GM18526 (cell line): Measurements from ENCODE around the gene ART4.

Source experiments
- POLR2A ChIP-seq: IDR thresholded peaks from 3 replicates; pipeline ENCODE4 v1.6.1; 2011; ENCODE audit not compliant: insufficient read length; ENCODE audit errors: extremely low read depth

The ART4 gene, protein sequence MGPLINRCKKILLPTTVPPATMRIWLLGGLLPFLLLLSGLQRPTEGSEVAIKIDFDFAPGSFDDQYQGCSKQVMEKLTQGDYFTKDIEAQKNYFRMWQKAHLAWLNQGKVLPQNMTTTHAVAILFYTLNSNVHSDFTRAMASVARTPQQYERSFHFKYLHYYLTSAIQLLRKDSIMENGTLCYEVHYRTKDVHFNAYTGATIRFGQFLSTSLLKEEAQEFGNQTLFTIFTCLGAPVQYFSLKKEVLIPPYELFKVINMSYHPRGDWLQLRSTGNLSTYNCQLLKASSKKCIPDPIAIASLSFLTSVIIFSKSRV

DNA sequence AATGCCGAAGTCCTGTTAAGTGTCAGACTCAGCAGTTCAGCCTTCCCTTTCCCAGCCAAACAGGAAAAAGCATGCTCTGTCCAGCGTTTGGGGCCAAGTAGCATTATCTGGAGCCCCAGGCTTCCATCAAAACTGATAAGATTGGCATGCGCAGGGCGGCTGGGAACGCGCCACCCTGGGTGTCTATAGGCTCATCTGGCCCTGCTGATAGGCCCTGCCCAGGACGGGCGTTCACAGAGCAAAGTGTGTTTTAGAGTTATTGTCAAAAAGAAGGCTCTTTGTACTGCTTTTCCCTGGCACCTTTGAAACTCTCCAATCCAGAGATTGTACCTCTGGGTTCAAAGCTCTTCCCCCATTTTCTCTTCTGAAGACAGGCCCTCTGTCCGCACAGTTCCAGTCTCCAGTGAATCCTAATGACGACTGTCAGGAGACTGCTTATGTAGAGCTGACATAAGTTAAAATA is at the start of gene ART4:
Gene ART4, minus strand, starts transcription at position 102 of the 463 bp plus-strand sequence. CDS start 413 bp downstream, outside the sequence.
- TF ChIP-seq POLR2A: no peak

- no peak for TF ChIP-seq POLR2A
These were observed 49.6 kb upstream of the ART4 start for GRCh38 chr12:14892726-14893505.

GRCh38 chr12:14890701-14891100 is 47.4 kb upstream of the ART4 start:
- no peak for TF ChIP-seq POLR2A

GRCh38 chr12:14886271-14886670 is 42.9 kb upstream of the ART4 start:
- TF ChIP-seq POLR2A: no peak

DNA sequence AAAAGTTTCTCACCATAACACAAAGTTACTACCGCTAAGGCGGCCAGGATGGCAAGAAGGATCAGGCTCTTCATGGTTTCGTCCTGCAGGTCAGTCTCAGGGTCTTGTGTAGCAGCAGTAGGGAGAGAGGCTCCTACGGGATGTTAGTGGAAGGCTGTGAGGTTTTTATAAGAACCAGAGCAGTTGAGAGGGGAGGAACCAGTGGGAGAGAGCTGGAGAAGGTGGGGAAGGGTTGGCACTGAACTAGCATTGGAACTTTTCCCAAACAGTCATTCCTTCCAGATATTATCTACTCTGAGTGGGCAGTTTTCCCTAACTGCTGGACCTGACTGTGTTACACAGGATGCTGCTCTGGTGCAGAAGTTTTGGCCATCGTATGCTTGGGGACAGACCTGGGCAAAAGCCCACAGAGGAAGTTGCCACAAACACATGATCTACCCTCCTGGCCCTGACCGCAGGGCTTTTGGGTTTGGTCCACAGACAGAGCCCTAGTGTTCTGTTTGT is 42.4 kb upstream of the ART4 start, which contains the start of gene MGP:
Gene MGP, minus strand, starts transcription at position 137 of the 504 bp plus-strand sequence. Its CDS starts 63 bp downstream, at position 74.
- no peak for TF ChIP-seq POLR2A

- no peak for TF ChIP-seq POLR2A
These were observed 41.1 kb upstream of the ART4 start for GRCh38 chr12:14884458-14884878.

DNA sequence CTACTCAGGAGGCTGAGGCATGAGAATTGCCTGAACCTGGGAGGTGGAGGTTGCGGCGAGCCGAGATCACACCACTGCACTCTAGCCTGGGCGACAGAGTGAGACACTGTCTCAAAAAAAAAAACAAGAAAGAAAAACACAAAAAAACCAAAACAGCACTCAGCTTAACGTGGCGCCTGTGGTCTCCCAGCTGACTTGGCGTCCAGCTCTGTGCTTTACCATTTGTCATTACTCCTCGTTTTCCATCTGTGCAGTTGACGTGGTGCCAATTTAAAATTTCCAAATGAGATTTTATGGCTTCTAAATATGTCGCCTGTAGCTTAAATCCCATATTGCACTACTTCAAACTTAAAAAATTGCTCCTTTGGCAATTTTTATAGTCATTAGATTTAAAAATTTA is 40.4 kb upstream of the ART4 start:
- TF ChIP-seq POLR2A: no peak

DNA sequence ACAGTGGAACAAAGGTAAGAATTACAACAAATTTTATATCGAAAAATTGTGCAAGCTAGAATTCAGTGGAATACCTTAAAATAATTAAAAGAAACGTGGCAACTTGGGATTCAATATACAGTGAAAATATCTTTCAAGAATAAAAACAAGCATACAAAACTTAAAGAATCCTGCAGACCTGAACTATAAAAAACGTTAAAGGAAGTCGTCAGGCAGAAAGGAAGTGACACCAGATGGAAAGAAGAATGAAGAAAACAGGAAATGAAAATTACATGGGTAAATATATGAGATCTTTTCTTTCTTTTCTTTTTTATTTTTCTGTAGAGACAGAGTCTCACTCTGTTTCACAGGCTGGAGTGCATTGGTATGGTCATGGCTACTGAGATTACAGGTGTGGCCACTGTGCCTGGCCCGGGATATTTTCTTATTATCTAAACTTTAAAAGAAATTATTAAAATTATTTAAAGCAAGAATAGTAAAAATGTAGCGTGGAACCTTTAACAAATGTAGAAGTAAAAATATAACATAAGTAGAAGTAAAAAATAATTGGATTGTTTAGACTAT is 37.6 kb upstream of the ART4 start:
- no peak for TF ChIP-seq POLR2A

- TF ChIP-seq POLR2A: no peak
These were observed 36.1 kb upstream of the ART4 start for GRCh38 chr12:14879222-14879933.

- no peak for TF ChIP-seq POLR2A
These were observed 35.2 kb upstream of the ART4 start for GRCh38 chr12:14878488-14878887.

DNA sequence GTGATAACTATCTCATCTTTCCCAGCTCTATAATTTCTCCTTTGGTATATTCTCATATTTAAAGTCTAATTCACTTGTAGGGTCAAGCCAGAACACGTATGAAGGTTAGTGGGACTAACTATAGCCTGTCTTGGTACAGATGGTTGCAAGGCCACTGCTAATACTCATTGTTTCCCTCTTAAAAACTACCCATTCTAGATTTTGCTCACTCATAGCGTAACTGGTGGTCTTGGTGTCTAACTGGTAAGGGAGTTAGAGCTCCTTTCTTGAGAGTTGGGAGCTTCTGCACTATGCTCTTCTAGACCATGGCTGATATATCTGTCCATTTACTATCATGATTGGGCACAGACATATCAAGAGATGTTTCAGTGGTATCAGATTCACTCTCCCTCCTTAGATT is 33.5 kb upstream of the ART4 start:
- TF ChIP-seq POLR2A: no peak

- TF ChIP-seq POLR2A: no peak
These were observed 31.6 kb upstream of the ART4 start for GRCh38 chr12:14874882-14875281.

DNA sequence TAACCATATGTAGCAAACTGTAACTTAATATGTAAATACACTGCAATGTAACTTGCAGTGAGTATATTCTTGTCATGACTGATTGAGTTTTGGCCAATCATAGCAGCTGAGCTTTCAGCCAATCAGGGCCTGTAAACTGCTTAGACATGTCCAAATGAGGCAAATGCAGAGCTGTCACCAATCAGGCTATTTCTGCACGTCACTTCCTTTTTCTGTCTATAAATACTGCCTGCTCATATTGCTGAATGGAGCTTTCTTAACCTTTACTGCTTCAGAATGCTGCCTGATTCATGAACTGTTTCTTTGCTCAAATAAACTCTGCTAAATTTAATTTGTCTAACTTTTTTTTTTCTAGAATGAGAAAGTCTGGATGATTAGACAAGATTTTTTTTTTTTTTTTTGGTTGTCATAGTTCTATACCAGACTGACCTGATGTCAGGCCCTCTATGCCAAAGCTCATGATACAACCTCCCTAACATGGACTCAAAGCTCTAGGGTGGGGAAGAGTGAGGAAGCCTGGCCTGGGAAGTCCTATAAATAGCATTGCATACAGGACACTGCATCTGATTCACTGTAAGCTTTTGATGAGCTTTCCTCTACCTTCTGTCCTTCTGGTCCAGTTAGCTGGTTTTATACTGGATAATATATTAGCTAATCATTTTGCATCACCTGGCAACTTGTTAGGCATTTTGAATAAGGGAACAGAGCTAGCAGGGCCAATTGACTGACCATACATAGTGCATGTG is 30.3 kb upstream of the ART4 start:
- TF ChIP-seq POLR2A: no peak

DNA sequence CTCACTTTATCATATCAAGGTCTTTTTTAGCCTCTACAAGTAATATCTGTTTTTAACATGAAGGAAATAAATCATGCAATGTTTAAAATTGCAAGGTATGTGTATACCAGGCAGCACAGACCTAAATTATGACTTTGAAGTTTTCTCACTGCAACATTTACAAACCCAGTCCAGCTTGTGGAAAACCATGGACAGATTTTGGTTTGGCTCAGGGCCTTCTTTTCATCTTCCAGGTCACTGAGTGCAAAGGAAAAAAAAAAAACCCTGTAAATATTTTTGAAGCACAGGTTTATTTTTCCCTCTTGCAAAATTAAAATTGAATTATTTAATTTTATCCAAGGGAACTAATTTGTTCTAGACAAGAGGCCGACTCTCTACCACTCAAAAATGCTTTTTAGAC is 28.6 kb upstream of the ART4 start:
- TF ChIP-seq POLR2A: no peak
